DMS114 treated with DMSO at 0.1 percent for 48 hours (cell line): Measurements from ENCODE around the gene CSH2.

Source experiments
- DNase-seq: peaks from one replicate; lab custom pipeline; 2025; ENCODE audit not compliant: unreplicated experiment; lab: John Stamatoyannopoulos, UW

Gene CSH2

GRCh38 chr17:63835167-63835720 lies 38.2 kb downstream of the CSH2 start:
- DNase-seq: no peak

GRCh38 chr17:63834431-63835166 lies 38.9 kb downstream of the CSH2 start:
- DNase-seq: peak; percentile 82

GRCh38 chr17:63833741-63834373 lies 39.6 kb downstream of the CSH2 start:
- no peak for DNase-seq

GRCh38 chr17:63833026-63833740 lies 40.3 kb downstream of the CSH2 start:
- DNase-seq: no peak

- DNase-seq: no peak
These were observed 41.0 kb downstream of the CSH2 start for GRCh38 chr17:63832455-63832854.

GRCh38 chr17:63832014-63832413 lies 41.5 kb downstream of the CSH2 start:
- no peak for DNase-seq

GRCh38 chr17:63831505-63831904 lies 42.0 kb downstream of the CSH2 start:
- DNase-seq: no peak

GRCh38 chr17:63830904-63831491 lies 42.5 kb downstream of the CSH2 start:
- DNase-seq: no peak

GRCh38 chr17:63830278-63830677 lies 43.2 kb downstream of the CSH2 start:
- no peak for DNase-seq

GRCh38 chr17:63828936-63829335 lies 44.5 kb downstream of the CSH2 start:
- no peak for DNase-seq

GRCh38 chr17:63827801-63828221 lies 45.7 kb downstream of the CSH2 start:
- DNase-seq: no peak

- DNase-seq: peak; percentile 94
These were observed 46.3 kb downstream of the CSH2 start, which contains the start of the genes FTSJ3 and PSMC5 for GRCh38 chr17:63827002-63827800. TSS of gene FTSJ3 (minus strand) at chr17:63827663. CDS start at chr17:63826902, 761 bp downstream. TSS of gene PSMC5 (plus strand) at chr17:63827431. CDS start at chr17:63827491, 60 bp downstream.

- DNase-seq: no peak
These were observed 46.9 kb downstream of the CSH2 start for GRCh38 chr17:63826468-63827001.

- no peak for DNase-seq
These were observed 49.1 kb downstream of the CSH2 start for GRCh38 chr17:63824362-63824761.

GRCh38 chr17:63823659-63824331 lies 49.7 kb downstream of the CSH2 start:
- DNase-seq: no peak

- DNase-seq: no peak
These were observed 50.9 kb downstream of the CSH2 start for GRCh38 chr17:63822537-63822936.
